B cell (primary cell): ENCODE measurements around the gene KIF11.

Experiments
- CTCF ChIP-seq: fragments of 200-600 bp; IDR thresholded peaks from one replicate; pipeline ENCODE4 v1.8.0; 2022; ENCODE audit warnings: antibody characterized with exemption, mild to moderate bottlenecking
- EZH2 ChIP-seq: IDR thresholded peaks from 2 replicates; pipeline ENCODE4 v1.6.1; 2012; ENCODE audit warnings: borderline replicate concordance, low read depth, mild to moderate bottlenecking, moderate library complexity, low read length; ENCODE audit not compliant: insufficient read depth, poor library complexity, severe bottlenecking

- TF ChIP-seq CTCF: no peak
- TF ChIP-seq EZH2: no peak
Observed at GRCh38 chr10:92677708-92678107, 84.8 kb downstream of the KIF11 start.
